ENCODE results near the gene BMERB1. TPM values are rescaled to one million over a fixed set of nuclear protein-coding genes. Genes with fewer than 3 reads are reported as not detected.

Gene BMERB1
- total RNA-seq, 1 donor: 57.2 TPM

GRCh38 chr16:15593235-15593634, 158.8 kb downstream of the BMERB1 start:
- TF ChIP-seq CTCF (IDR thresholded peaks at IDR 0.05; ENCODE audit: extremely low read depth, low read depth, low read length): no peak
- Histone ChIP-seq H3K4me3 (ENCODE audit: insufficient read depth, low read length) (no peak overlapping the region), H3K27ac (ENCODE audit: low read depth, low read length) (no peak overlapping the region), H3K79me2 (ENCODE audit: insufficient read depth, low read length) (no peaks in the 10 kb centered on the region), H3K9me3 (ENCODE audit: low read depth, low read length) (no peaks in the 10 kb centered on the region), H3K27me3 (ENCODE audit: insufficient read depth, low read length) (no peaks in the 10 kb centered on the region), H3K36me3 (ENCODE audit: insufficient read depth, low read length) (peaks cover 36% of the 10 kb centered on the region), H3K4me2 (ENCODE audit: insufficient read depth, low read length) (no peak overlapping the region), H4K20me1 (ENCODE audit: insufficient read depth, low read length) (no peaks in the 10 kb centered on the region), H3K4me1 (ENCODE audit: insufficient read depth, low read length) (peaks cover 13% of the 10 kb centered on the region), H2AFZ (ENCODE audit: low read length) (no peak overlapping the region)
- no peak for DNase-seq (ENCODE audit: insufficient read length, low spot score, missing footprints)

GRCh38 chr16:15594711-15595320, 160.4 kb downstream of the BMERB1 start:
- H3K4me2 ChIP-seq (ENCODE audit: insufficient read depth, low read length): no peak overlapping the region
- no peaks in the 10 kb centered on the region for H3K27me3 ChIP-seq (ENCODE audit: insufficient read depth, low read length)
- no peak overlapping the region for H2AFZ ChIP-seq (ENCODE audit: low read length)
- peaks cover 13% of the 10 kb centered on the region for H3K4me1 ChIP-seq (ENCODE audit: insufficient read depth, low read length)
- H4K20me1 ChIP-seq (ENCODE audit: insufficient read depth, low read length): no peaks in the 10 kb centered on the region
- DNase-seq (ENCODE audit: insufficient read length, low spot score, missing footprints): no peak
- H3K36me3 ChIP-seq (ENCODE audit: insufficient read depth, low read length): peaks cover 39% of the 10 kb centered on the region
- no peak for TF ChIP-seq CTCF (IDR thresholded peaks at IDR 0.05; ENCODE audit: extremely low read depth, low read depth, low read length)
- no peak overlapping the region for H3K27ac ChIP-seq (ENCODE audit: low read depth, low read length)
- no peaks in the 10 kb centered on the region for H3K9me3 ChIP-seq (ENCODE audit: low read depth, low read length)
- H3K4me3 ChIP-seq (ENCODE audit: insufficient read depth, low read length): no peak overlapping the region
- H3K79me2 ChIP-seq (ENCODE audit: insufficient read depth, low read length): no peaks in the 10 kb centered on the region

GRCh38 chr16:15597135-15597534, 162.7 kb downstream of the BMERB1 start:
- DNase-seq (ENCODE audit: insufficient read length, low spot score, missing footprints): no peak
- no peaks in the 10 kb centered on the region for H3K9me3 ChIP-seq (ENCODE audit: low read depth, low read length)
- H3K36me3 ChIP-seq (ENCODE audit: insufficient read depth, low read length): peaks cover 63% of the 10 kb centered on the region
- H3K27me3 ChIP-seq (ENCODE audit: insufficient read depth, low read length): no peaks in the 10 kb centered on the region
- H3K4me1 ChIP-seq (ENCODE audit: insufficient read depth, low read length): peaks cover 4% of the 10 kb centered on the region
- H2AFZ ChIP-seq (ENCODE audit: low read length): no peak overlapping the region
- no peaks in the 10 kb centered on the region for H3K79me2 ChIP-seq (ENCODE audit: insufficient read depth, low read length)
- no peak overlapping the region for H3K4me3 ChIP-seq (ENCODE audit: insufficient read depth, low read length)
- no peak overlapping the region for H3K4me2 ChIP-seq (ENCODE audit: insufficient read depth, low read length)
- no peak overlapping the region for H3K27ac ChIP-seq (ENCODE audit: low read depth, low read length)
- no peaks in the 10 kb centered on the region for H4K20me1 ChIP-seq (ENCODE audit: insufficient read depth, low read length)
- TF ChIP-seq CTCF (IDR thresholded peaks at IDR 0.05; ENCODE audit: extremely low read depth, low read depth, low read length): no peak

- DNase-seq (ENCODE audit: insufficient read length, low spot score, missing footprints): no peak
- Histone ChIP-seq H4K20me1 (ENCODE audit: insufficient read depth, low read length) (peaks cover 5% of the 10 kb centered on the region), H3K27me3 (ENCODE audit: insufficient read depth, low read length) (no peaks in the 10 kb centered on the region), H2AFZ (ENCODE audit: low read length) (no peak overlapping the region), H3K79me2 (ENCODE audit: insufficient read depth, low read length) (no peaks in the 10 kb centered on the region), H3K36me3 (ENCODE audit: insufficient read depth, low read length) (peaks cover 72% of the 10 kb centered on the region), H3K27ac (ENCODE audit: low read depth, low read length) (no peak overlapping the region), H3K4me1 (ENCODE audit: insufficient read depth, low read length) (peaks cover 4% of the 10 kb centered on the region), H3K4me3 (ENCODE audit: insufficient read depth, low read length) (no peak overlapping the region), H3K9me3 (ENCODE audit: low read depth, low read length) (no peaks in the 10 kb centered on the region), H3K4me2 (ENCODE audit: insufficient read depth, low read length) (no peak overlapping the region)
- no peak for TF ChIP-seq CTCF (IDR thresholded peaks at IDR 0.05; ENCODE audit: extremely low read depth, low read depth, low read length)
Measured at GRCh38 chr16:15597822-15598647, 163.6 kb downstream of the BMERB1 start.

Data from osteoblast (primary cell).